Fibroblast of lung (primary cell): Measurements from ENCODE around the gene FEZF1. TPM values are rescaled to one million over a fixed set of nuclear protein-coding genes. Genes with fewer than 3 reads are reported as not detected.

ENCODE experiments used
- DNase-seq, 2 donors: peaks; one replicate each; pipeline versions ENCODE4 v3.0.0 to v3.0.0-alpha.2; 2010; ENCODE audit warnings: low read depth in 2 of 2
- H2AFZ ChIP-seq: 2 replicates; pipeline ENCODE4 v1.5.1; 2012; ENCODE audit warnings: low read length, control low read depth, inconsistent platforms
- H3K27ac ChIP-seq: 2 replicates; pipeline ENCODE4 v1.5.1; 2011; ENCODE audit warnings: low read length, control low read depth; ENCODE audit not compliant: insufficient read depth
- H3K27me3 ChIP-seq: 2 replicates; pipeline ENCODE4 v1.5.1; 2011; ENCODE audit warnings: mild to moderate bottlenecking, low read length; ENCODE audit not compliant: control insufficient read depth, insufficient read depth
- H3K36me3 ChIP-seq: 2 replicates; pipeline ENCODE4 v1.5.1; 2011; ENCODE audit warnings: low read length; ENCODE audit not compliant: control insufficient read depth, insufficient read depth
- H3K4me1 ChIP-seq: 2 replicates; pipeline ENCODE4 v1.5.1; 2011; ENCODE audit warnings: low read length; ENCODE audit not compliant: control insufficient read depth, insufficient read depth; ENCODE audit errors: extremely low read depth
- H3K4me2 ChIP-seq: 2 replicates; pipeline ENCODE4 v1.5.1; 2011; ENCODE audit warnings: low read length, control low read depth; ENCODE audit not compliant: insufficient read depth; ENCODE audit errors: extremely low read depth
- H3K4me3 ChIP-seq, 4 experiments: fragments of 200-600 bp in 1 of 4; sonication (generic) in 1 of 4; replicated peaks in 1 of 4; 2 replicates each; pipeline ENCODE4 v1.5.1; 2011 to 2016; ENCODE audit warnings: low read length in 4 of 4, low read depth in 3 of 4, mild to moderate bottlenecking in 3 of 4, control low read depth in 2 of 4, inconsistent platforms in 1 of 4, mixed read lengths in 1 of 4; ENCODE audit not compliant: insufficient read depth in 1 of 4; ENCODE audit errors: control extremely low read depth in 1 of 4
- H3K79me2 ChIP-seq: 2 replicates; pipeline ENCODE4 v1.5.1; 2012; ENCODE audit warnings: mild to moderate bottlenecking, low read length, inconsistent platforms; ENCODE audit not compliant: control insufficient read depth, insufficient read depth
- H3K9ac ChIP-seq: 2 replicates; pipeline ENCODE4 v1.5.1; 2011; ENCODE audit warnings: mild to moderate bottlenecking, low read length, control low read depth; ENCODE audit not compliant: insufficient read depth
- H3K9me3 ChIP-seq: 2 replicates; pipeline ENCODE4 v1.5.1; 2012; ENCODE audit warnings: low read depth, low read length; ENCODE audit not compliant: control insufficient read depth, insufficient read depth
- H4K20me1 ChIP-seq: 2 replicates; pipeline ENCODE4 v1.5.1; 2011; ENCODE audit warnings: low read length; ENCODE audit not compliant: control insufficient read depth, insufficient read depth; ENCODE audit errors: extremely low read depth
- CTCF ChIP-seq, 2 donors: IDR thresholded peaks in 1 of 2; conservative IDR thresholded peaks in 1 of 2; 1 replicate in 1 of 2; 2 replicates in 1 of 2; pipeline ENCODE4 v1.5.1; 2011 to 2012; ENCODE audit warnings: low read length in 2 of 2, control low read depth in 1 of 2, inconsistent platforms in 1 of 2, low read depth in 1 of 2, mild to moderate bottlenecking in 1 of 2
- EZH2 ChIP-seq: IDR thresholded peaks from 2 replicates; pipeline ENCODE4 v1.5.1; 2012; ENCODE audit warnings: low read length, control low read depth, mild to moderate bottlenecking; ENCODE audit errors: missing control alignments
- polyA plus RNA-seq, 2 donors: library from polyadenylated mRNA; depleted of rRNA in 1 of 2; stranded (reverse) in 1 of 2; unstranded in 1 of 2; fragments of >200 nt; gene quantifications; 2 replicates each; pipeline ENCODE4 v1.2.1, GENCODE V29; 2011 to 2012; ENCODE audit warnings: missing spikeins in 1 of 2
- total RNA-seq: library from RNA; depleted of rRNA; stranded (reverse); fragments of >200 nt; gene quantifications from 2 replicates; pipeline ENCODE4 v1.2.1, GENCODE V29; 2014

FEZF1 gene
- total and polyA plus RNA-seq, 2 donors (not counting 1 experiment from before 2014, with no cell fraction given): not detected

GRCh38 chr7:122262246-122262645, 42.3 kb downstream of the FEZF1 start:
- Histone ChIP-seq H3K4me2 (no peak overlapping the region), H3K27ac (no peak overlapping the region), H4K20me1 (no peaks in the 10 kb centered on the region), H3K4me1 (no peaks in the 10 kb centered on the region), H3K79me2 (no peaks in the 10 kb centered on the region), H3K36me3 (no peaks in the 10 kb centered on the region), H2AFZ (no peak overlapping the region), H3K9me3 (no peaks in the 10 kb centered on the region), H3K4me3 (no peak overlapping the region), H3K27me3 (no peaks in the 10 kb centered on the region), H3K9ac (no peak overlapping the region)
- DNase-seq: no peak
- TF ChIP-seq CTCF (conservative IDR thresholded peaks at IDR 0.05 in 1 of 2, IDR thresholded peaks at IDR 0.05 in 1 of 2; ENCODE audit: low read depth in 1 of 2, low read length in 2 of 2) (no peak), EZH2 (no peak)

- Histone ChIP-seq H3K9ac (no peak overlapping the region), H3K27ac (no peak overlapping the region), H4K20me1 (no peaks in the 10 kb centered on the region), H3K4me3 (no peak overlapping the region), H3K4me1 (no peaks in the 10 kb centered on the region), H3K27me3 (no peaks in the 10 kb centered on the region), H3K36me3 (no peaks in the 10 kb centered on the region), H3K4me2 (no peak overlapping the region), H2AFZ (no peak overlapping the region), H3K79me2 (no peaks in the 10 kb centered on the region), H3K9me3 (no peaks in the 10 kb centered on the region)
- TF ChIP-seq CTCF (conservative IDR thresholded peaks at IDR 0.05 in 1 of 2, IDR thresholded peaks at IDR 0.05 in 1 of 2; ENCODE audit: low read depth in 1 of 2, low read length in 2 of 2) (no peak), EZH2 (no peak)
- no peak for DNase-seq
These were observed 43.1 kb downstream of the FEZF1 start for GRCh38 chr7:122261442-122261841.

- Histone ChIP-seq H3K27me3 (no peaks in the 10 kb centered on the region), H3K36me3 (no peaks in the 10 kb centered on the region), H3K4me3 (no peak overlapping the region), H3K4me1 (no peaks in the 10 kb centered on the region), H3K4me2 (no peak overlapping the region), H3K9me3 (no peaks in the 10 kb centered on the region), H2AFZ (no peak overlapping the region), H4K20me1 (no peaks in the 10 kb centered on the region), H3K27ac (no peak overlapping the region), H3K79me2 (no peaks in the 10 kb centered on the region), H3K9ac (no peak overlapping the region)
- no peak for DNase-seq
- TF ChIP-seq EZH2 (no peak), CTCF (conservative IDR thresholded peaks at IDR 0.05 in 1 of 2, IDR thresholded peaks at IDR 0.05 in 1 of 2; ENCODE audit: low read depth in 1 of 2, low read length in 2 of 2) (no peak)
These were observed 43.5 kb downstream of the FEZF1 start for GRCh38 chr7:122261016-122261415.
